ENCODE results near the gene ITGA2.

Gene ITGA2

GRCh38 chr5:53053364-53053763 is 64.2 kb downstream of the ITGA2 start:
- H3K4me3 ChIP-seq (ENCODE audit: low read depth, low read length): no peak overlapping the region

GRCh38 chr5:53055365-53055764 is 66.2 kb downstream of the ITGA2 start:
- no peak overlapping the region for H3K4me3 ChIP-seq (ENCODE audit: low read depth, low read length)

GRCh38 chr5:53059281-53059680 is 70.1 kb downstream of the ITGA2 start:
- H3K4me3 ChIP-seq (ENCODE audit: low read depth, low read length): no peak overlapping the region

- no peak overlapping the region for H3K4me3 ChIP-seq (ENCODE audit: low read depth, low read length)
Observed at GRCh38 chr5:53063176-53063575, 74.0 kb downstream of the ITGA2 start.

GRCh38 chr5:53063791-53064190 is 74.6 kb downstream of the ITGA2 start:
- no peak overlapping the region for H3K4me3 ChIP-seq (ENCODE audit: low read depth, low read length)

GRCh38 chr5:53066088-53066487 is 76.9 kb downstream of the ITGA2 start:
- H3K4me3 ChIP-seq (ENCODE audit: low read depth, low read length): no peak overlapping the region

- no peak overlapping the region for H3K4me3 ChIP-seq (ENCODE audit: low read depth, low read length)
Observed at GRCh38 chr5:53067641-53068040, 78.5 kb downstream of the ITGA2 start.

- H3K4me3 ChIP-seq (ENCODE audit: low read depth, low read length): no peak overlapping the region
Observed at GRCh38 chr5:53068291-53068836, 79.2 kb downstream of the ITGA2 start.

GRCh38 chr5:53069626-53070025 is 80.5 kb downstream of the ITGA2 start:
- no peak overlapping the region for H3K4me3 ChIP-seq (ENCODE audit: low read depth, low read length)

- no peak overlapping the region for H3K4me3 ChIP-seq (ENCODE audit: low read depth, low read length)
Observed at GRCh38 chr5:53071298-53071697, 82.1 kb downstream of the ITGA2 start.

GRCh38 chr5:53071738-53072137 is 82.6 kb downstream of the ITGA2 start:
- no peak overlapping the region for H3K4me3 ChIP-seq (ENCODE audit: low read depth, low read length)

- H3K4me3 ChIP-seq (ENCODE audit: low read depth, low read length): no peak overlapping the region
Observed at GRCh38 chr5:53073348-53073747, 84.2 kb downstream of the ITGA2 start.

- H3K4me3 ChIP-seq (ENCODE audit: low read depth, low read length): no peak overlapping the region
Observed at GRCh38 chr5:53076014-53076583, 86.9 kb downstream of the ITGA2 start.

- no peak overlapping the region for H3K4me3 ChIP-seq (ENCODE audit: low read depth, low read length)
Observed at GRCh38 chr5:53080271-53080670, 91.1 kb downstream of the ITGA2 start.

- no peak overlapping the region for H3K4me3 ChIP-seq (ENCODE audit: low read depth, low read length)
Observed at GRCh38 chr5:53083927-53084326, 94.8 kb downstream of the ITGA2 start.

- H3K4me3 ChIP-seq (ENCODE audit: low read depth, low read length): no peak overlapping the region
Observed at GRCh38 chr5:53084546-53085255, 95.5 kb downstream of the ITGA2 start.

- H3K4me3 ChIP-seq (ENCODE audit: low read depth, low read length): no peak overlapping the region
Observed at GRCh38 chr5:53087171-53087570, 98.0 kb downstream of the ITGA2 start.

- no peak overlapping the region for H3K4me3 ChIP-seq (ENCODE audit: low read depth, low read length)
Observed at GRCh38 chr5:53087621-53088121, 98.5 kb downstream of the ITGA2 start.

GRCh38 chr5:53089481-53089991 is 100.4 kb downstream of the ITGA2 start:
- no peak overlapping the region for H3K4me3 ChIP-seq (ENCODE audit: low read depth, low read length)

- H3K4me3 ChIP-seq (ENCODE audit: low read depth, low read length): no peak overlapping the region
Observed at GRCh38 chr5:53090229-53090628, 101.1 kb downstream of the ITGA2 start.

GRCh38 chr5:53091289-53091688 is 102.1 kb downstream of the ITGA2 start:
- H3K4me3 ChIP-seq (ENCODE audit: low read depth, low read length): no peak overlapping the region

- no peak overlapping the region for H3K4me3 ChIP-seq (ENCODE audit: low read depth, low read length)
Observed at GRCh38 chr5:53092242-53092641, 103.1 kb downstream of the ITGA2 start.
